IPS-18a (cell line): Measurements from ENCODE around the gene PRR5.

Experiments
- H3K27ac ChIP-seq: one replicate; pipeline ENCODE4 v1.5.1; 2013; ENCODE audit warnings: low read length
- H3K27me3 ChIP-seq: one replicate; pipeline ENCODE4 v1.6.1; 2013; ENCODE audit warnings: mild to moderate bottlenecking, low read length; ENCODE audit not compliant: control insufficient read depth, insufficient read depth
- H3K36me3 ChIP-seq: one replicate; pipeline ENCODE4 v1.6.1; 2013; ENCODE audit warnings: low read depth, low read length; ENCODE audit not compliant: control insufficient read depth
- H3K4me1 ChIP-seq: one replicate; pipeline ENCODE4 v1.6.1; 2013; ENCODE audit warnings: low read depth, low read length; ENCODE audit not compliant: control insufficient read depth
- H3K4me3 ChIP-seq: one replicate; pipeline ENCODE4 v1.5.1; 2013; ENCODE audit warnings: low read length
- H3K9ac ChIP-seq: one replicate; pipeline ENCODE4 v1.6.1; 2013; ENCODE audit warnings: mild to moderate bottlenecking, low read length, moderate library complexity
- H3K9me3 ChIP-seq: one replicate; pipeline ENCODE4 v1.6.1; 2013; ENCODE audit warnings: low read depth, low read length; ENCODE audit not compliant: control insufficient read depth

Gene PRR5

GRCh38 chr22:44710474-44711240, 8.7 kb downstream of the PRR5 start:
- H3K4me3 ChIP-seq = no peak overlapping the region
- no peaks in the 10 kb centered on the region for H3K36me3 ChIP-seq
- H3K9me3 ChIP-seq = no peaks in the 10 kb centered on the region
- no peaks in the 10 kb centered on the region for H3K4me1 ChIP-seq
- no peak overlapping the region for H3K9ac ChIP-seq
- no peak overlapping the region for H3K27ac ChIP-seq
- H3K27me3 ChIP-seq = no peaks in the 10 kb centered on the region

GRCh38 chr22:44711241-44711560, 9.2 kb downstream of the PRR5 start:
- H3K9me3 ChIP-seq = no peaks in the 10 kb centered on the region
- H3K36me3 ChIP-seq = no peaks in the 10 kb centered on the region
- H3K4me3 ChIP-seq = no peak overlapping the region
- H3K27ac ChIP-seq = no peak overlapping the region
- H3K9ac ChIP-seq = no peak overlapping the region
- H3K27me3 ChIP-seq = no peaks in the 10 kb centered on the region
- no peaks in the 10 kb centered on the region for H3K4me1 ChIP-seq

- Histone ChIP-seq H3K9me3 (no peaks in the 10 kb centered on the region), H3K27ac (no peak overlapping the region), H3K9ac (no peak overlapping the region), H3K27me3 (no peaks in the 10 kb centered on the region), H3K4me3 (no peak overlapping the region), H3K4me1 (no peaks in the 10 kb centered on the region), H3K36me3 (no peaks in the 10 kb centered on the region)
Measured at GRCh38 chr22:44711690-44712555, 9.9 kb downstream of the PRR5 start.

- H3K4me3 ChIP-seq = no peak overlapping the region
- no peaks in the 10 kb centered on the region for H3K36me3 ChIP-seq
- no peaks in the 10 kb centered on the region for H3K4me1 ChIP-seq
- no peaks in the 10 kb centered on the region for H3K27me3 ChIP-seq
- no peaks in the 10 kb centered on the region for H3K9me3 ChIP-seq
- no peak overlapping the region for H3K9ac ChIP-seq
- no peak overlapping the region for H3K27ac ChIP-seq
Measured at GRCh38 chr22:44712962-44713361, 11.0 kb downstream of the PRR5 start.

- Histone ChIP-seq H3K4me1 (no peaks in the 10 kb centered on the region), H3K27me3 (no peaks in the 10 kb centered on the region), H3K9ac (no peak overlapping the region), H3K27ac (no peak overlapping the region), H3K4me3 (no peak overlapping the region), H3K36me3 (no peaks in the 10 kb centered on the region), H3K9me3 (no peaks in the 10 kb centered on the region)
Measured at GRCh38 chr22:44714703-44715350, 12.8 kb downstream of the PRR5 start.

- H3K27me3 ChIP-seq = no peaks in the 10 kb centered on the region
- no peak overlapping the region for H3K9ac ChIP-seq
- H3K9me3 ChIP-seq = no peaks in the 10 kb centered on the region
- H3K4me1 ChIP-seq = peaks cover 9% of the 10 kb centered on the region
- H3K36me3 ChIP-seq = no peaks in the 10 kb centered on the region
- no peak overlapping the region for H3K27ac ChIP-seq
- no peak overlapping the region for H3K4me3 ChIP-seq
Measured at GRCh38 chr22:44718418-44718817, 16.4 kb downstream of the PRR5 start.

GRCh38 chr22:44719586-44720368, 17.8 kb downstream of the PRR5 start:
- no peaks in the 10 kb centered on the region for H3K9me3 ChIP-seq
- no peaks in the 10 kb centered on the region for H3K27me3 ChIP-seq
- H3K9ac ChIP-seq = no peak overlapping the region
- H3K36me3 ChIP-seq = no peaks in the 10 kb centered on the region
- H3K4me1 ChIP-seq = peaks cover 9% of the 10 kb centered on the region
- no peak overlapping the region for H3K4me3 ChIP-seq
- no peak overlapping the region for H3K27ac ChIP-seq

GRCh38 chr22:44721213-44721612, 19.2 kb downstream of the PRR5 start:
- H3K36me3 ChIP-seq = no peaks in the 10 kb centered on the region
- H3K27ac ChIP-seq = no peak overlapping the region
- H3K27me3 ChIP-seq = no peaks in the 10 kb centered on the region
- peaks cover 9% of the 10 kb centered on the region for H3K4me1 ChIP-seq
- no peaks in the 10 kb centered on the region for H3K9me3 ChIP-seq
- no peak overlapping the region for H3K4me3 ChIP-seq
- no peak overlapping the region for H3K9ac ChIP-seq

- Histone ChIP-seq H3K9ac (no peak overlapping the region), H3K27me3 (no peaks in the 10 kb centered on the region), H3K4me1 (peaks cover 9% of the 10 kb centered on the region), H3K36me3 (no peaks in the 10 kb centered on the region), H3K4me3 (no peak overlapping the region), H3K27ac (no peak overlapping the region), H3K9me3 (no peaks in the 10 kb centered on the region)
Measured at GRCh38 chr22:44722611-44723010, 20.6 kb downstream of the PRR5 start.

- no peaks in the 10 kb centered on the region for H3K36me3 ChIP-seq
- no peak overlapping the region for H3K4me3 ChIP-seq
- no peak overlapping the region for H3K27ac ChIP-seq
- H3K27me3 ChIP-seq = no peaks in the 10 kb centered on the region
- H3K9ac ChIP-seq = no peak overlapping the region
- no peaks in the 10 kb centered on the region for H3K9me3 ChIP-seq
- H3K4me1 ChIP-seq = peaks cover 9% of the 10 kb centered on the region
Measured at GRCh38 chr22:44723801-44724200, 21.8 kb downstream of the PRR5 start.

GRCh38 chr22:44724416-44724815, 22.4 kb downstream of the PRR5 start:
- Histone ChIP-seq H3K36me3 (no peaks in the 10 kb centered on the region), H3K9me3 (no peaks in the 10 kb centered on the region), H3K4me3 (no peak overlapping the region)

More at GRCh38 chr22:44724416-44724815, 22.4 kb downstream of the PRR5 start:
- no peaks in the 10 kb centered on the region for H3K27me3 ChIP-seq
- H3K27ac ChIP-seq = no peak overlapping the region
- H3K9ac ChIP-seq = no peak overlapping the region
- H3K4me1 ChIP-seq = peaks cover 9% of the 10 kb centered on the region
